Prostate gland (tissue), 2 donors: ENCODE results near the gene DOK6. TPM values are rescaled to one million over a fixed set of nuclear protein-coding genes. Genes with fewer than 3 reads are reported as not detected.
A peak's percentile ranks its signal among the peaks of the same experiment; 100 is the strongest.

Experiments
- DNase-seq: peaks from one replicate; pipeline ENCODE4 v3.0.0-alpha.2; 2019; ENCODE audit warnings: low spot score
- H3K27ac ChIP-seq, 2 donors: fragments of 200-600 bp; sonication (generic); 2 replicates each; pipeline ENCODE4 v1.5.1; 2017 to 2019
- H3K27me3 ChIP-seq: fragments of 200-600 bp; sonication (generic); replicated peaks from 2 replicates; pipeline ENCODE4 v1.5.1; 2019; ENCODE audit not compliant: insufficient read depth
- H3K36me3 ChIP-seq, 2 donors: fragments of 200-600 bp; sonication (generic); 1 replicate in 1 of 2; 2 replicates in 1 of 2; pipeline versions ENCODE4 v1.5.1 to v1.8.1; 2017 to 2019
- H3K4me1 ChIP-seq: fragments of 200-600 bp; sonication (generic); replicated peaks from 2 replicates; pipeline ENCODE4 v1.5.1; 2019
- H3K4me3 ChIP-seq, 2 donors: fragments of 200-600 bp; sonication (generic); 2 replicates each; pipeline ENCODE4 v1.5.1; 2017 to 2019
- H3K9me3 ChIP-seq: fragments of 200-600 bp; sonication (generic); 2 replicates; pipeline ENCODE4 v1.5.1; 2017
- CTCF ChIP-seq, 4 experiments: fragments of 200-600 bp in 2 of 4; fragments of 450-650 bp in 2 of 4; sonication (generic) in 2 of 4; IDR thresholded peaks; 1 replicate in 3 of 4; 2 replicates in 1 of 4; pipeline ENCODE4 v1.5.1; 2016 to 2019; ENCODE audit warnings: antibody characterized with exemption in 4 of 4, mild to moderate bottlenecking in 2 of 4, moderate library complexity in 2 of 4
- POLR2A ChIP-seq: fragments of 450-650 bp; IDR thresholded peaks from one replicate; pipeline ENCODE4 v1.6.1; 2016; ENCODE audit warnings: antibody characterized with exemption, mild to moderate bottlenecking
- POLR2AphosphoS5 ChIP-seq: sonication (generic); formaldehyde crosslinking; IDR thresholded peaks from one replicate; pipeline ENCODE4 v1.6.1; 2017; ENCODE audit warnings: antibody characterized with exemption
- WGBS: methylation state at CpG from one replicate; pipeline ENCODE4 v1.1.5; 2018; 5-methylcytosine and 5-hydroxymethylcytosine counted together
- intact Hi-C: fragments of 100-400 bp; cut with DNase I; formaldehyde crosslinking; loops from one replicate; pipeline ENCODE4 v1.14.2; 2022
- total RNA-seq, 2 donors: library from RNA; depleted of rRNA; stranded (reverse); fragments of >200 nt; gene quantifications; one replicate each; pipeline ENCODE4 v1.1.0, GENCODE V29; 2016

Gene DOK6
- total RNA-seq, 2 donors from 2014 or later = 0.73 to 1.0 TPM

- TF ChIP-seq POLR2A (no peak), CTCF (IDR thresholded peaks at IDR 0.05) (no peak), POLR2AphosphoS5 (no peak)
- intact Hi-C loops = no loop called here
- no peak for DNase-seq
- 2% methylated on average over 66 of the region's 66 CpGs for WGBS
- Histone ChIP-seq H3K4me3 (peak overlapping the region; percentile 35 to 37), H3K36me3 (no peaks in the 10 kb centered on the region), H3K9me3 (no peaks in the 10 kb centered on the region), H3K27me3 (peaks cover 6% of the 10 kb centered on the region), H3K4me1 (no peaks in the 10 kb centered on the region), H3K27ac (peak overlapping the region; percentile 31 to 34)
Observed at GRCh38 chr18:69401226-69401971, 711 bp downstream of the DOK6 start.

- no peak for TF ChIP-seq POLR2A
- TF ChIP-seq CTCF (IDR thresholded peaks at IDR 0.05) = no peak
- TF ChIP-seq POLR2AphosphoS5 = no peak
- H3K9me3 ChIP-seq = no peaks in the 10 kb centered on the region
- H3K4me3 ChIP-seq = peak overlapping the region; percentile 35 to 37
- no peak for DNase-seq
- intact Hi-C loops = no loop called here
- H3K27me3 ChIP-seq = peaks cover 6% of the 10 kb centered on the region
- H3K36me3 ChIP-seq = no peaks in the 10 kb centered on the region
- H3K27ac ChIP-seq = no peak overlapping the region
- WGBS = 5% methylated on average over 19 of the region's 19 CpGs
- no peaks in the 10 kb centered on the region for H3K4me1 ChIP-seq
Observed at GRCh38 chr18:69401972-69402532, 1.4 kb downstream of the DOK6 start.

GRCh38 chr18:69402533-69402989, 1.9 kb downstream of the DOK6 start:
- intact Hi-C loops = no loop called here
- H3K4me1 ChIP-seq = no peaks in the 10 kb centered on the region
- peak overlapping the region in 1 of 2 donors; percentile 4 for H3K4me3 ChIP-seq
- H3K9me3 ChIP-seq = no peaks in the 10 kb centered on the region
- no peak overlapping the region for H3K27ac ChIP-seq
- DNase-seq = no peak
- H3K36me3 ChIP-seq = no peaks in the 10 kb centered on the region
- 7% methylated on average over 20 of the region's 20 CpGs for WGBS
- TF ChIP-seq POLR2A = no peak
- no peak for TF ChIP-seq POLR2AphosphoS5
- TF ChIP-seq CTCF (IDR thresholded peaks at IDR 0.05) = no peak
- H3K27me3 ChIP-seq = peaks cover 6% of the 10 kb centered on the region

GRCh38 chr18:69408522-69408921, 7.8 kb downstream of the DOK6 start:
- H3K27me3 ChIP-seq = no peaks in the 10 kb centered on the region
- no peak overlapping the region for H3K27ac ChIP-seq
- DNase-seq = no peak
- intact Hi-C loops = no loop called here
- 61% methylated on average over 1 of the region's 1 CpG for WGBS
- TF ChIP-seq POLR2A = no peak
- no peak for TF ChIP-seq POLR2AphosphoS5
- no peak for TF ChIP-seq CTCF (IDR thresholded peaks at IDR 0.05)
- H3K9me3 ChIP-seq = no peaks in the 10 kb centered on the region
- no peaks in the 10 kb centered on the region for H3K4me1 ChIP-seq
- H3K36me3 ChIP-seq = no peaks in the 10 kb centered on the region
- no peak overlapping the region for H3K4me3 ChIP-seq

- H3K27ac ChIP-seq = no peak overlapping the region
- no peaks in the 10 kb centered on the region for H3K36me3 ChIP-seq
- no peaks in the 10 kb centered on the region for H3K4me1 ChIP-seq
- H3K27me3 ChIP-seq = no peaks in the 10 kb centered on the region
- no peak for TF ChIP-seq POLR2AphosphoS5
- TF ChIP-seq CTCF (IDR thresholded peaks at IDR 0.05) = no peak
- no peak for TF ChIP-seq POLR2A
- no peak for DNase-seq
- H3K4me3 ChIP-seq = no peak overlapping the region
- intact Hi-C loops = no loop called here
- no peaks in the 10 kb centered on the region for H3K9me3 ChIP-seq
Observed at GRCh38 chr18:69411199-69411598, 10.5 kb downstream of the DOK6 start.
